Breast epithelium (tissue), 4 donors: Measurements from ENCODE around the gene CTTNBP2. TPM values are rescaled to one million over a fixed set of nuclear protein-coding genes. Genes with fewer than 3 reads are reported as not detected.

Experiments
- DNase-seq, 2 donors: peaks; one replicate each; pipeline ENCODE4 v3.0.0-alpha.2; 2019; ENCODE audit warnings: low spot score in 2 of 2
- H3K27ac ChIP-seq, 2 donors: fragments of 200-600 bp; sonication (generic) in 1 of 2; one replicate each; pipeline ENCODE4 v1.5.1; 2016 to 2019; ENCODE audit warnings: mild to moderate bottlenecking in 1 of 2
- H3K27me3 ChIP-seq, 2 donors: fragments of 200-600 bp; sonication (generic) in 1 of 2; one replicate each; pipeline versions ENCODE4 v1.5.1 to v1.6.0; 2017 to 2019; ENCODE audit warnings: control low read depth in 1 of 2, mild to moderate bottlenecking in 1 of 2
- H3K36me3 ChIP-seq: fragments of 200-600 bp; one replicate; pipeline ENCODE4 v1.5.1; 2019
- H3K4me1 ChIP-seq, 2 donors: fragments of 200-600 bp; sonication (generic); one replicate each; pipeline ENCODE4 v1.5.1; 2016 to 2019; ENCODE audit warnings: control low read depth in 1 of 2
- H3K4me3 ChIP-seq, 3 donors: fragments of 200-600 bp; sonication (generic); 1 replicate in 2 of 3; 2 replicates in 1 of 3; pipeline ENCODE4 v1.5.1; 2016 to 2019; ENCODE audit warnings: mild to moderate bottlenecking in 3 of 3, moderate library complexity in 2 of 3
- H3K9me3 ChIP-seq, 2 donors: fragments of 200-600 bp; sonication (generic) in 1 of 2; one replicate each; pipeline ENCODE4 v1.5.1; 2016 to 2019; ENCODE audit warnings: control low read depth in 1 of 2
- POLR2A ChIP-seq: fragments of 450-650 bp; IDR thresholded peaks from one replicate; pipeline ENCODE4 v1.6.1; 2016; ENCODE audit warnings: antibody characterized with exemption, mild to moderate bottlenecking, moderate library complexity
- POLR2AphosphoS5 ChIP-seq, 3 donors: sonication (generic); formaldehyde crosslinking; IDR thresholded peaks; one replicate each; pipeline ENCODE4 v1.6.1; 2017; ENCODE audit warnings: antibody characterized with exemption in 3 of 3
- intact Hi-C: fragments of 100-400 bp; cut with DNase I; formaldehyde crosslinking; loops from one replicate; pipeline ENCODE4 v1.15.1; 2023; ENCODE audit warnings: low total_unique reads
- total RNA-seq, 3 donors: library from RNA; depleted of rRNA; stranded (reverse); fragments of >200 nt; gene quantifications; one replicate each; pipeline ENCODE4 v1.1.0, GENCODE V29; 2016
- TF ChIP-seq, protein P1 (sequence below), 3 donors: fragments of 450-650 bp; IDR thresholded peaks; one replicate each; pipeline ENCODE4 v1.5.1; 2016 to 2017; ENCODE audit warnings: antibody characterized with exemption in 3 of 3, mild to moderate bottlenecking in 3 of 3, moderate library complexity in 3 of 3

The CTTNBP2 gene
- total RNA-seq, 3 donors from 2014 or later = 8.8 to 37.0 (median 13.8) TPM

DNA sequence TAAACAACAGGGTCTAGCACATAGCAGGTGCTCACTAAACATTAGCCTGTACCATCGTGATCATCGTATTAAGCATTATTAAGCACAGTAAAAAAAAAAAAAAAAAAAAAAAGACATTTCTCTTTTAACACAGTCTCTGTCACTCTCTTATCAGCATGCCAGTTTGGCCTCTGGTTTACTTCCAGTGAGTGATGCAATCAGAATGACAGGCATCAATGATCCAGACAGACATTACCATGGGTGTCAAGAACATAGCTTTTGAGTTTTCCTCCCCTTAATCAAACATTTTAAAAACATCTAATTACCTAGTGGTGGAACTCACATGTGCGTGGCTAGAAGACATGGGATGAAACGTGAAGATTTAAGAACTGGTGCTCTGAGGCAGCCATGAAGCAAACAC is 115.8 kb downstream of the CTTNBP2 start:
- TF ChIP-seq POLR2AphosphoS5 (IDR thresholded peaks at IDR 0.05) (no peak), POLR2A (no peak)
- TF ChIP-seq, protein P1, sequence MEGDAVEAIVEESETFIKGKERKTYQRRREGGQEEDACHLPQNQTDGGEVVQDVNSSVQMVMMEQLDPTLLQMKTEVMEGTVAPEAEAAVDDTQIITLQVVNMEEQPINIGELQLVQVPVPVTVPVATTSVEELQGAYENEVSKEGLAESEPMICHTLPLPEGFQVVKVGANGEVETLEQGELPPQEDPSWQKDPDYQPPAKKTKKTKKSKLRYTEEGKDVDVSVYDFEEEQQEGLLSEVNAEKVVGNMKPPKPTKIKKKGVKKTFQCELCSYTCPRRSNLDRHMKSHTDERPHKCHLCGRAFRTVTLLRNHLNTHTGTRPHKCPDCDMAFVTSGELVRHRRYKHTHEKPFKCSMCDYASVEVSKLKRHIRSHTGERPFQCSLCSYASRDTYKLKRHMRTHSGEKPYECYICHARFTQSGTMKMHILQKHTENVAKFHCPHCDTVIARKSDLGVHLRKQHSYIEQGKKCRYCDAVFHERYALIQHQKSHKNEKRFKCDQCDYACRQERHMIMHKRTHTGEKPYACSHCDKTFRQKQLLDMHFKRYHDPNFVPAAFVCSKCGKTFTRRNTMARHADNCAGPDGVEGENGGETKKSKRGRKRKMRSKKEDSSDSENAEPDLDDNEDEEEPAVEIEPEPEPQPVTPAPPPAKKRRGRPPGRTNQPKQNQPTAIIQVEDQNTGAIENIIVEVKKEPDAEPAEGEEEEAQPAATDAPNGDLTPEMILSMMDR (IDR thresholded peaks at IDR 0.05) = no peak
- intact Hi-C loops = no loop called here
- no peaks in the 10 kb centered on the region for H3K36me3 ChIP-seq

DNA sequence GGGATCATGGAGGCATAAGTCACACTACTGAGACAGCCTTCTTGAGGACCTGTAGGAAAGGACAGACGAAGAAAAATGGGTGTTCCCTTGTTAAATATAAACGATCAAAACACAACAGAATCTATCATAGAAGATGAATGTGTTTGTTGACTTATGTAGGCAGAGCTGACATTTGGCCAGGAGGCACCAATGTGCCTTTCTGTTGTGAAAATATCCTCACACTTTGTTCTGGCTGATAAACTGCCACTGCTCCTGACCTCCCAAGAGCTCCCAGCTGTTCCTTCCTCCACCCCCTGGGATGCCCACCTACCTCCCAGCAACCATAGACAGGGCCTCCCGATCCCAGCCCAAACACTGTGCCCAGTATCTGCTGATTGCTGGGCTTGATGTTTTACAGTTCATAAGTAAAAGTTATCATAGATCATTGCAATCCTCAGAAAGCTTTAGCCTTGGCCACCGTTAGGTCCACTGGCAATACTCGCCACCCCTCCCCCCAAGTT is 116.6 kb downstream of the CTTNBP2 start:
- Histone ChIP-seq H3K27ac (no peak overlapping the region), H3K36me3 (no peaks in the 10 kb centered on the region), H3K27me3 (no peaks in the 10 kb centered on the region), H3K9me3 (no peaks in the 10 kb centered on the region), H3K4me1 (no peaks in the 10 kb centered on the region), H3K4me3 (no peak overlapping the region)
- DNase-seq = no peak
- TF ChIP-seq, protein P1 (IDR thresholded peaks at IDR 0.05) = no peak
- TF ChIP-seq POLR2A (no peak), POLR2AphosphoS5 (IDR thresholded peaks at IDR 0.05) (no peak)
- intact Hi-C loops = no loop called here

More for the DNA sequence above, 115.8 kb downstream of the CTTNBP2 start:
- Histone ChIP-seq H3K4me3 (no peak overlapping the region), H3K27ac (no peak overlapping the region), H3K4me1 (no peaks in the 10 kb centered on the region), H3K27me3 (no peaks in the 10 kb centered on the region), H3K9me3 (no peaks in the 10 kb centered on the region)
- no peak for DNase-seq

DNA sequence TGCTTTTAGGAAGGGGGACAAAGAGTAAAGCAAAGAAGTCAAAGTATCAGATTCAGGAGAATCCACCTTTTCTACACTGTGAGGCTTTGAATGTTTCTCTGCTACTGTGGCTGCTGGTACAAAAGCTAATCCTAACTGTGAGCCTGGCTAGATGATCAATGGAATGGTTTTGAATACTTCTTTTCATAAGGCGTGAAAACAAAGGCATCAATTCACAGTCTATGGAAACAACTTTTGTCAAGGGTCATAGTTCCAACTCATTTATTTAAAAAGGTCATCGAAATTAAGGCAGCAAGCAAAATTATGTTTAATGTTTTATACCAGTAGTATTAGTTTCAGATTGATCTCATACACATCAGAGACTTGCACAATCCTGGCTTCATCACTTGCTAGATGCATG is 118.1 kb downstream of the CTTNBP2 start:
- Histone ChIP-seq H3K9me3 (no peaks in the 10 kb centered on the region), H3K27ac (no peak overlapping the region), H3K27me3 (no peaks in the 10 kb centered on the region), H3K4me1 (no peaks in the 10 kb centered on the region), H3K36me3 (no peaks in the 10 kb centered on the region), H3K4me3 (no peak overlapping the region)
- no peak for DNase-seq
- intact Hi-C loops = no loop called here
- TF ChIP-seq, protein P1 (IDR thresholded peaks at IDR 0.05) = no peak
- no peak for TF ChIP-seq POLR2AphosphoS5 (IDR thresholded peaks at IDR 0.05)
- no peak for TF ChIP-seq POLR2A

DNA sequence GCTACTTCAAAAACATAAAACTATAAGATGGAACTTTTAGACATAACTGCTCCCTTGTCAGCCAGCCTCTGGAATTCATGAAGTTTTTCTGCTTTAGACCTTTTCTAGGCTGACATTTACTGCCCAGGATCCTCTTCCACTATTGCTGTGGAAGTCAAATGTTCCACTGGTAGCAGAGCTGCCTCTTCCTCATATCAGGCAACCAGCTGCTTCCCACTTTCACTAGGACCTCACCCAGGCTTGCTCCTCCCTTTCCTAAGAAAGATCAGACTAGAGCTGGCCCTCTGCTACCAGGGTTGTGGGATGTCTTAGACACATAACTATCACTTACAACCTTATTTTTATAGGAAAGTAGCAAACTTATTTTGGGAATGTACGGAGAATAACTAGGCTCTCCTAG is 121.5 kb downstream of the CTTNBP2 start:
- Histone ChIP-seq H3K27ac (no peak overlapping the region), H3K36me3 (no peaks in the 10 kb centered on the region), H3K27me3 (no peaks in the 10 kb centered on the region), H3K4me3 (no peak overlapping the region), H3K4me1 (no peaks in the 10 kb centered on the region), H3K9me3 (no peaks in the 10 kb centered on the region)
- TF ChIP-seq POLR2AphosphoS5 (IDR thresholded peaks at IDR 0.05) = no peak
- no peak for TF ChIP-seq POLR2A
- TF ChIP-seq, protein P1 (IDR thresholded peaks at IDR 0.05) = no peak
- no peak for DNase-seq
- intact Hi-C loops = no loop called here

DNA sequence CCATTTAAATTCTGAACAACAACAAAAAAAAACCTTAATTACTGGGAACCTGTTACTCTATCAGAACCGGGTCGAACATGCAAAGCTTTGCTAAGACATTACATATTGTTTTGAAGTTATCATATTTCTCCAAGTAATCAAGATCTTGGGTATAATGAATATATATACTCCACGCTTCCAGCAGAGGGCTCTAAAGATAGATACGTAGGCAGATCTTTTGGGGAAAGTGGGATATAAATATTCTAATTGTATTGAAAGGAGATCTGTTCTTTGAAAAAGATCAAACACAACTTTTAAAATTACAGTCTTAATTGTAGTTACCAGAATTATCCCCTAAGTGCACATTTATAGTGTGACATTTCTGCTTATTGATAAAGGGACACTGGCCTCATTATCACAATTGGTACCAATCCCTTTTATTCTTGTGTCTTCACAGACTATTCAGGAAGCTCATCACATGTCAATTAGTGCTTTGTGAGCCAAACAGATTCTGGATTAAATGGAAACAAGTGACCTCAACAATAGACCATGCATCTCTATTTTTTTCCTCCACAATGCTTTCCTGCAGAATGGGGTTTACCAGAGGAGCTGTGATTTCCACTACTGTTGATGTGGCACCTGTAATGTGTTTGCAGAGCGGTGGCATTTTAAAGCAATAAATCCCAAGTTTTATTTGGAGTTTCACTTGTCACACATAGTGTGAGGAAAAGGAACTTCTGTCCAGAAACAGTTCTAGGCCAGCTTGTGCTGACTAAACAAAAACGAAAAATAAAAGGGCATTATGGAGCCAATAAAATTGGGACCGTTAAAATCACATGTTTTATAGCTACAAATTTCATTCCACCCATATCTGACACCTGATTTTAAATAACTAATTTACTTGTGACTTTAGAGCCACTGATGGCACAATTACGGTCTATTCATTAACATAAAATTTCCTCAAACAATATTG is 122.4 kb downstream of the CTTNBP2 start:
- no peaks in the 10 kb centered on the region for H3K36me3 ChIP-seq
- no peaks in the 10 kb centered on the region for H3K4me1 ChIP-seq
- no peak overlapping the region for H3K27ac ChIP-seq
- intact Hi-C loops = no loop called here
- no peaks in the 10 kb centered on the region for H3K9me3 ChIP-seq
- H3K4me3 ChIP-seq = no peak overlapping the region
- no peaks in the 10 kb centered on the region for H3K27me3 ChIP-seq
- TF ChIP-seq POLR2AphosphoS5 (IDR thresholded peaks at IDR 0.05) = no peak
- TF ChIP-seq, protein P1 (IDR thresholded peaks at IDR 0.05) = peak in 2 of 3 donors; percentile 56 to 58
- DNase-seq = no peak
